Natural killer cell treated with Interleukin-12 subunit alpha and Interleukin-12 subunit beta and Interleukin-15 and Interleukin-18, amount 100 ng/mL, for 72 hours (primary cell): ENCODE data around the gene EFCAB12. TPM values are rescaled to one million over a fixed set of nuclear protein-coding genes. Genes with fewer than 3 reads are reported as not detected.

Experiments used
- ATAC-seq, 2 donors: fragments of 150-1000 bp; cut with Tn5 transposase in 1 of 2; sonication (Bioruptor Pico), chemical (Tn5 transposase) in 1 of 2; 2 replicates each; pipeline ENCODE4 v1.10.0; 2021
- DNase-seq: peaks from one replicate; pipeline ENCODE4 v3.0.0; 2022; ENCODE audit warnings: low spot score
- H3K27ac Mint-ChIP-seq, 2 donors: 1 replicate in 1 of 2; 2 replicates in 1 of 2; pipeline ENCODE4 v1.8.0; 2022; ENCODE audit warnings: mixed read lengths in 2 of 2, mild to moderate bottlenecking in 1 of 2, moderate library complexity in 1 of 2
- H3K27me3 Mint-ChIP-seq, 2 donors: 1 replicate in 1 of 2; 2 replicates in 1 of 2; pipeline ENCODE4 v1.8.0; 2022; ENCODE audit warnings: mixed read lengths in 2 of 2
- H3K36me3 Mint-ChIP-seq: one replicate; pipeline ENCODE4 v1.8.0; 2022; ENCODE audit warnings: mixed read lengths
- H3K4me1 Mint-ChIP-seq, 2 donors: 1 replicate in 1 of 2; 2 replicates in 1 of 2; pipeline ENCODE4 v1.8.0; 2022; ENCODE audit warnings: low read depth in 2 of 2, mixed read lengths in 2 of 2, mild to moderate bottlenecking in 1 of 2
- H3K4me3 Mint-ChIP-seq: one replicate; pipeline ENCODE4 v1.8.0; 2022; ENCODE audit warnings: mixed read lengths
- H3K9me3 Mint-ChIP-seq: 2 replicates; pipeline ENCODE4 v1.8.0; 2022; ENCODE audit warnings: mixed read lengths
- total RNA-seq, 2 donors: library from RNA; stranded (reverse); gene quantifications; one replicate each; pipeline ENCODE4 v1.2.3, GENCODE V29; 2022

The EFCAB12 gene
- total RNA-seq, 2 donors from 2014 or later = 1.0 to 2.3 TPM

DNA sequence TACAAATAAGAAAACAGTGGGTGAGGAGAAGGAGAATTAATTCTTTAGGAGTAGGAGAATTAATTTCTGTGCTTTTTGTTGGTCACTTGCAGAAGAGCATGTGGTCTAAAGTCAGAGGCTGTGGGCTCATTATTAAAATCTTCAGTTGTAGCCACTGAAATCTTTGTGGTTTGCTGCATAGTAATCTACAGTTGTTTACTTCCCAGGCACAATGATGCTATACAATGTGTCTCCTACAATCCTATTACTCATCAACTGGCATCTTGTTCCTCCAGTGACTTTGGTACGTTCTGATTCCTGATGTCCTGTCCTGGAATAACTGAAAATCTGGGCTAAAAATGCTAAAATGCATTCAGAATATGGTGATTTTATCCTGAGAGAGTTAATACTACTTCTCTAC, 32.6 kb upstream of the EFCAB12 start:
- H3K27ac Mint-ChIP-seq = no peak overlapping the region
- H3K36me3 Mint-ChIP-seq = no peaks in the 10 kb centered on the region
- H3K27me3 Mint-ChIP-seq = no peaks in the 10 kb centered on the region
- H3K9me3 Mint-ChIP-seq = no peaks in the 10 kb centered on the region
- H3K4me3 Mint-ChIP-seq = no peak overlapping the region
- no peak for DNase-seq
- H3K4me1 Mint-ChIP-seq = no peaks in the 10 kb centered on the region
- ATAC-seq = no peak

DNA sequence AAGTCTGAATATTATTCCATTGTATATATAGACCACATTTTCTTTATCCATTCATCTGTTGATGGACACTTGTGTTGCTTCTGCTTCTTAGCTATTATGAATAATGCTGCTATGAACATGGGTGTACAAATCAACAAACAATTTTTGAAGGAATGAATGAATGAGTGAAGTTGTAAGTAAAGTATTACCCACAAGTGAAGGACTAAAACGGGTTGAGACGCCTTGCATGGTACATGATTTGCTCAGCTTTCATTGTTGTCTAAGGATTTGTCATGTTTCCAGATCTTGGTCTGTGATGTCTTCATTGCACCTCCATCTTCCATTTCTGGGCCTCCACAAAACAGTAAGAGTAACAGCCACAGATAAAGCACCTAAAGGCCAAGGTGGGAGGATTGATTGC, 32.1 kb upstream of the EFCAB12 start:
- ATAC-seq (no peak), DNase-seq (no peak)
- Mint-ChIP-seq H3K27me3 (no peaks in the 10 kb centered on the region), H3K4me1 (no peaks in the 10 kb centered on the region), H3K36me3 (no peaks in the 10 kb centered on the region), H3K9me3 (no peaks in the 10 kb centered on the region), H3K4me3 (no peak overlapping the region), H3K27ac (no peak overlapping the region)

DNA sequence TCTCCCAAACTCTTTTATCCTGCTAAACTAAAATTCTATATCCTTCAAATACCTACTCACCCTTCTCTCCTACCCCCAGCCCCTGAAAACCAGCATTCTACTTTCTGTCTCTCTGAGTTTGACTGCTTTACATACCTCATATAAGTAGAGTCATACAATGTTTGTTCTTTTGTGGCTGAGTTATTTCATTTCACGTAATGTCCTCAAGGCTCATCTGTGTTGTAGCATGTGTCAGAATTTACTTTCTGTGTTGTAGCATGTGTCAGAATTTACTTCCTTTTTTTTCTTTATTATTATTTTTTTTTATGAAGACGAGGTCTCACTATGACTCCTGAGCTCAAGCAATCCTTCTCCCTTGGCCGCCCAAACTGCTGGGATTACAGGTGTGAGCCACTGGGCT, 31.7 kb upstream of the EFCAB12 start:
- no peaks in the 10 kb centered on the region for H3K36me3 Mint-ChIP-seq

DNA sequence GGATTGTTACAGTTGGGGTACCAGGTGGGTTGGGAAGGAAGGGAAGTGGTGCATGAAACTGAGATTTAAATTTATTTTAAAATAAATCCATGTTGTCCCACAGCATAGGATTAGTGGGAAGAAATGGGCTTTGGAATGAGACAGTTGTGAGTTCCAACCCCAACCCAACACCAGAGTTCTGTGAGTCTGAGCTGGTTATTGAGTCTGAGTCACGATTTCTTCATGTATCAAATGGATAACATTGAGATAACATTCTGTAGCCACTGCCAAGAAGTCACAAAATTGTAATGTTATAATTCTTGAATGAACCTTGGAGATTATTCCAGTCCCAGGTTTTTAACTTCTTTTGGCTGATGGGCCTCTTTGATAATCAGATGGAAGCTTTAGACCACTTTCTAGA, 25.3 kb upstream of the EFCAB12 start:
- H3K36me3 Mint-ChIP-seq = peaks cover 10% of the 10 kb centered on the region
- H3K27ac Mint-ChIP-seq = no peak overlapping the region
- DNase-seq = no peak
- no peak for ATAC-seq
- H3K4me3 Mint-ChIP-seq = no peak overlapping the region
- no peaks in the 10 kb centered on the region for H3K27me3 Mint-ChIP-seq
- no peaks in the 10 kb centered on the region for H3K9me3 Mint-ChIP-seq
- peaks cover 2 to 4% of the 10 kb centered on the region in 2 donors for H3K4me1 Mint-ChIP-seq

More for the DNA sequence above, 31.7 kb upstream of the EFCAB12 start:
- ATAC-seq (no peak), DNase-seq (no peak)
- no peaks in the 10 kb centered on the region for H3K27me3 Mint-ChIP-seq
- no peak overlapping the region for H3K4me3 Mint-ChIP-seq
- H3K9me3 Mint-ChIP-seq = no peaks in the 10 kb centered on the region
- no peaks in the 10 kb centered on the region for H3K4me1 Mint-ChIP-seq
- no peak overlapping the region for H3K27ac Mint-ChIP-seq

DNA sequence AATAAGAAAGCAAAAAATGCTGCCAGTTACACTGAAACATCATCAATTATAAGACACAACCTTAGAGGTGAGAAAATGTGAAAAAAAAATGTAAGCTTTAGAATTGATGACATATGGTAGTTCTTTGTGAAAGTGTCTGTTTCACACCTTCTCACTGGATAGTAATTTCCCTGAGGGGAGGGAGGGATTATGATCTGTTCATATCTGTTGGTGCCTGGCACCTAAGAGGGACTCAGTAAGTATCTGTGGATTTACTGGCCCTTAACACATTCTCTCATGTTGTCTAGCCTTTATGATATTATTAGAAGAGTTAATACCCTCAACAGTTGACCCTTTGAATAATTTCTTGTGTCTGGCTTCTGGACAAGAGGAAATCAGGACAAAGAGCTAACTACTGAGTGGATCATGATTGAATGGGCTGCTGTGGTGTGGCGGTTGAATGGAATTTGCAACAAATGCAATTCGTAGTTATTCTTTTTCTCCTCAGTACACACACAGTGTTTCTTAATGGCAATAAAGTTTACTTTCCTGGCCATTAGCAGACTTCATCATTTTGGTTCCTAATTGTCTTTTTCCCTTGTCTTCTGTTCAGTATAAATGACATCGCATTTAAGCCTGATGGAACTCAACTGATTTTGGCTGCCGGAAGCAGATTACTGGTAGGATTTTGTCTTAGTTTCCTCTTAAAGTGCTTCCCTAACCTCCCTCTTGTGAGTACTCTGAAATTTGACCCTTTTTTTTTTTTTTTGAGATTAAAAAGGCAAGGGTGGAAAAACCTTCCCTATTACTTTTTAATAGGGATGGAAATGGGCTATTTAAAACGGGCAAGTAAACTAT, 21.1 kb upstream of the EFCAB12 start:
- Mint-ChIP-seq H3K9me3 (no peaks in the 10 kb centered on the region), H3K27me3 (no peaks in the 10 kb centered on the region), H3K4me3 (no peak overlapping the region), H3K4me1 (peaks cover 2 to 4% of the 10 kb centered on the region in 2 donors), H3K27ac (no peak overlapping the region), H3K36me3 (peaks cover 10% of the 10 kb centered on the region)
- ATAC-seq (no peak), DNase-seq (no peak)

DNA sequence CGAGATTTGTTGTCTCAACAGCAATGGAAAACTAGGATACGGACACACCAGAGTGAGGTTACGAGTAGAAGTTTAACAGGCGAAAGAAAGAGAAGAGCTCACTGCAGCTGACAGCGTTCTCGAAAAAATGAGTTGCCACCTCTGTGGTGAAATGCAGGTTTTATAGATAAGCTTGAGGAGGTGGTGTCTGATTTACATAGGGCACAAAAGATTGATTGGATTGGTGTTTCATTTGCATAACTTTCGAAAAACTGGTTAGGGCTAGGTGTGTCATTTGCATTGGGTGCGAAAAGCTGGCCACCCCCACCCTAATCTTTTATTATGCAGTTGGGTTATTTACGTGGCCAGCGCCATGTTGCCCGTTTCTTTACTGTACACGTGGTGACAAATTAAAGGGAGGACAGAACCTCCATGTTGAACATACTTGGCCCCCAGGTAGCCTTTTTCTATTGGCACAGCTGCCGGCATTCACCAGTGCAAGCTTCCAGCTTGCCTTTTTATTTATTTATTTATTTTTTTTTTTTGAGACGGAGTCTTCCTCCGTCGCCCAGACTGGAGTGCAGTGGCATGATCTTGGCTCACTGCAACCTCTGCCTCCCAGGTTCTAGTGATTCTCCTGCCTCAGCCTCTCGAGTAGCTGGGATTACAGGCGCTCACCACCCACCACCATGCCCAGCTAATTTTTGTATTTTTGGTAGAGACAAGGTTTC, 19.9 kb upstream of the EFCAB12 start:
- ATAC-seq = no peak
- no peak overlapping the region for H3K4me3 Mint-ChIP-seq
- peaks cover 2 to 11% of the 10 kb centered on the region in 2 donors for H3K4me1 Mint-ChIP-seq
- no peak overlapping the region for H3K27ac Mint-ChIP-seq
- H3K36me3 Mint-ChIP-seq = peaks cover 8% of the 10 kb centered on the region
- no peaks in the 10 kb centered on the region for H3K9me3 Mint-ChIP-seq
- no peaks in the 10 kb centered on the region for H3K27me3 Mint-ChIP-seq
- no peak for DNase-seq

DNA sequence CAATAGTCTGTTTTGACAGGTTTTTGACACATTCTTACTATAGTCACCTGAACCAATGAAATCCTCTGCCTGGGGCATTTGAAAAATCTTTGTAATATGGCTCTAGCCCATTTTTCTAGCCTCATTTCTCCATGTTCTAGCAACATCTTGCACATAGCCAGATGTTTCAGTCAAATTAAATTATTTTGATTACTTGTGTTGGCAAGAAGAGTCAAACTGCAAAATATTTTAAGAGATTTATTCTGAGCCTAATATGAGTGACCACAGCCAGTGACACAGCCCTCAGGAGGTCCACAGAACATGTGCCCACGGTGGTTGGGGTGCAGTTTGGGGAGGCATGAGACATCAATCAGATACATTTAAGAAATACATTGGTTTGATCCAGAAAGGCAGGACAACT, 18.5 kb upstream of the EFCAB12 start:
- ATAC-seq (no peak), DNase-seq (no peak)
- Mint-ChIP-seq H3K36me3 (peaks cover 1% of the 10 kb centered on the region), H3K9me3 (no peaks in the 10 kb centered on the region), H3K4me3 (no peak overlapping the region), H3K27me3 (no peaks in the 10 kb centered on the region), H3K4me1 (peaks cover 2 to 19% of the 10 kb centered on the region in 2 donors), H3K27ac (no peak overlapping the region)

DNA sequence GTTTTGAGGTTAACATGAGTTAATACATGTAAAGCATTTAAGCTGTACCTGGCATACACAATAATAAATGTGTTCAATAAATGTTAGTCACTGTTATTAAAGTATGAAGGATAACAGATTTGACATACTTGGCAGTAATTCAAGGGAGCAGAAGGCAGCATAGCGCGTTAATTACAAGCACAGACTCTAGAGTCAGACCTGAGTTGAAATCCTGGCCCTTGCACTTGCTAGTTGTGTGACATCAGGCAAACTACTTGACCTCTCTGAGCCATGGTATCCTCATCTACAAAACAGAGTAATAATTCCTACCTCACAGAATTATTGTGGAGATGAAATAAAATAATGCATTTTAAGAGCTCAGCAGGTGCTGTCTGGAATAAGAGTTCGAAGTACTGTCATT, 17.0 kb upstream of the EFCAB12 start:
- no peaks in the 10 kb centered on the region for H3K27me3 Mint-ChIP-seq
- no peaks in the 10 kb centered on the region for H3K9me3 Mint-ChIP-seq
- no peak overlapping the region for H3K27ac Mint-ChIP-seq
- H3K36me3 Mint-ChIP-seq = no peaks in the 10 kb centered on the region
- peaks cover 12 to 31% of the 10 kb centered on the region in 2 donors for H3K4me1 Mint-ChIP-seq
- ATAC-seq (no peak), DNase-seq (no peak)
- H3K4me3 Mint-ChIP-seq = no peak overlapping the region

DNA sequence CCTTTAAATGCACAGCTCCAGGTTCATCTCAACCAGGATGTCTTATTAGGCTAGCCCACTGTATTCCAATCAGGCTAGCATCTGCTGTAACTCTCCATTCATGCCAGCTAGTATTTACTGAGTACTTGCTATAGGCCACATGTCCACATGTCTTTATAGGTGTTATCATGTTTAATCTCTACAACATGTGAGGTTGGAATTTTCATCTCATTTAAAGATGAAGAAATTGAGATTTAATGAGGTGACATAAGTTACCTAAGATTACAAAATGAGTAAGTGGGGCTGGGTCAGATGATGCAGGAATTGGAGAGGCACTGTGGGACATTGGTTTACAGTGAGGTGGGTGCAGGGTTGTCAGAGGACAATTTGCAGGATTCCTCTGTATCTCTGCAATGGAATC, 14.5 kb upstream of the EFCAB12 start:
- H3K4me1 Mint-ChIP-seq = peaks cover 18 to 40% of the 10 kb centered on the region in 2 donors

DNA sequence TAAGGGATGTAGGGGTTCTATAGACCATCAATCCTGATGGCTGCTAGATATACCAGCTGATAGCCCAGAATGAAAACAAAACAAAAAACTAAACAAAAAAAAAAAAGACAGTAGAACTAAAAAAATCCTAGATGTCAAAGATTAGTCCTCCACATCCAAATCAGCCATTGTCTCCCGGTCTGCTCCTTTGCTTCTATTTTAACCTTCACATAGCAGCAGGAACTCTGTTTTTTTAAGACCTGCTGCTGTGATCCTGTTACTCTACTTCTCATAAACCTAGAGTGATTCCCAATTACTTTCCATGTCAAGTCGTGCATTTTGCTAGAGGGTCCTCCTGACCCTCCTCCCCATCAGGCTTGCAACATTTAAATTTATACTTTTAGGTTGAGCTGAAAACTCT, 14.1 kb upstream of the EFCAB12 start:
- Mint-ChIP-seq H3K36me3 (peaks cover 10% of the 10 kb centered on the region), H3K27me3 (no peaks in the 10 kb centered on the region), H3K4me3 (peak overlapping the region; percentile 14), H3K9me3 (no peaks in the 10 kb centered on the region), H3K27ac (peak overlapping the region; percentile 13 to 40), H3K4me1 (peaks cover 23 to 44% of the 10 kb centered on the region in 2 donors)
- DNase-seq (no peak), ATAC-seq (no peak)

More for the DNA sequence above, 14.5 kb upstream of the EFCAB12 start:
- no peaks in the 10 kb centered on the region for H3K9me3 Mint-ChIP-seq
- ATAC-seq (no peak), DNase-seq (no peak)
- H3K27ac Mint-ChIP-seq = peak overlapping the region; percentile 13 to 40
- peaks cover 6% of the 10 kb centered on the region for H3K36me3 Mint-ChIP-seq
- H3K4me3 Mint-ChIP-seq = peak overlapping the region; percentile 14
- H3K27me3 Mint-ChIP-seq = no peaks in the 10 kb centered on the region

DNA sequence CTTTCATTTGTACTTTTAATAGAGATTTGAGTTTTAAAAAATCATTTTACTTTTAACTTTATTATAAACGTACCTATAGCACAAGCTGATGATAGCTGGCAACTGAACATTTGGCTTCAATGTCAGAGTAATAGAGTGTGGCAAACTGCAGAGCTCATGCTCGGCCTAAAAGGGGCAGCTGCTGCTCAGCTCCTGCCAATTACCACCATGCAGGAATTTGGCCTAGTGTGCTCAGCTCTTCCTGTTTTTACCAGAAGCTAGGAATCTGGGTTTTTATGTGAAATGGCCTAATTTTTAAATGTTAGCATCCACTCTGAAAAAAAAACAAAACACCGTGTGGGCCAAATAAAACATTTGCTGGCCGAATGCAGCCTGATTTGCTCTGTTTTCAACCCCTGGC, 13.3 kb upstream of the EFCAB12 start:
- Mint-ChIP-seq H3K4me1 (peaks cover 26 to 48% of the 10 kb centered on the region in 2 donors), H3K9me3 (no peaks in the 10 kb centered on the region), H3K4me3 (peak overlapping the region; percentile 90), H3K27ac (peak overlapping the region; percentile 84 to 87), H3K36me3 (peaks cover 13% of the 10 kb centered on the region), H3K27me3 (no peaks in the 10 kb centered on the region)
- no peak for ATAC-seq
- no peak for DNase-seq

DNA sequence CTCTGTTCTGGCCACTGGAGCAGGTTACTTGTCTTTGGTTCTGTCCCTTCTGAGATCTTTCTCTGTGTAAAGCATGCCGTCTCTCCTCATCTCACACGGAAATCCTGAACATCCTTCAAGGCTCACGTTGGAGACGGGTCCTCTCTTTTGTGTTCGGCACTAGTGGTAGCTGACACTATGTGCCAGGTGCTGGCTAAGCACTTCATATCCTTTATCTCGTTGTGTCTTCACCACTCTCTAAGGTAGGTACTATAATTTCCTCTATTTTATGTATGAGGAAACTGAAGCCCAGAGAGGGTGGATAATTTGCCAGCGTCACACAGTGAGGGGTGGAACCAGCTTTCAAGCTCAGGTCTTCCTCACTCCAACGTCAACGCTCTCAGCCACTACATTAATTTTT, 12.8 kb upstream of the EFCAB12 start:
- Mint-ChIP-seq H3K27ac (peak overlapping the region; percentile 84 to 87), H3K4me3 (peak overlapping the region; percentile 90), H3K9me3 (no peaks in the 10 kb centered on the region), H3K36me3 (peaks cover 19% of the 10 kb centered on the region), H3K4me1 (peaks cover 31 to 54% of the 10 kb centered on the region in 2 donors), H3K27me3 (no peaks in the 10 kb centered on the region)
- DNase-seq = no peak
- ATAC-seq = no peak

DNA sequence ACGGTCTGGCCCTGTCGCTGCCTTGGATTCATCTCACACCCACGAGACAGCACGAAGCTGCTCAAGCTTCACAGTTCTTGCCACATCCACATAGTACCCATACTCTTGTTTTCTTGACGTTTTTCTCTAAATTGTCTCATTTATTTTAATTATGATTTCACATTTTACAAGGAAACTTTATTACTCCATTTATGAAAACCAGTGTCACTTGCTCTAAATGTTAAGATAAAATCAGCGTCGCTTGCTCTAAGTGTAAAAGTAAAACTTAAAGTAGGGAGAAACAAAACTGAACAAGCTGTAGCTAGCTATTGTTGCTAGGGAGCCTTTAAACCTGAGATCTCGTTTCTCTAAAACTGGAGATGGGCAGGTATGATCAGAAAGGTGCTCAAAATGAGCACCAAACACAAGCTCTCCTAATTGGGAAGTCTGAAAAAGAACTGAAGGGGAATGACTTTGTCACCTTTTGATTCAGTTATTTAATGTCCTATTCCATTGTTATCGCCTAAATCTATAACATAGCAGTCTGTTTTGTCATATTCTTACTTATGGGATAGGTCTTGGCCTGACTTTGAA, 12.3 kb upstream of the EFCAB12 start:
- H3K4me1 Mint-ChIP-seq = peaks cover 34 to 59% of the 10 kb centered on the region in 2 donors
- H3K9me3 Mint-ChIP-seq = no peaks in the 10 kb centered on the region
- ATAC-seq = peak in 1 of 2 donors; percentile 66
- no peak for DNase-seq
- peak overlapping the region; percentile 84 to 87 for H3K27ac Mint-ChIP-seq
- H3K27me3 Mint-ChIP-seq = no peaks in the 10 kb centered on the region
- peaks cover 22% of the 10 kb centered on the region for H3K36me3 Mint-ChIP-seq
- peak overlapping the region; percentile 90 for H3K4me3 Mint-ChIP-seq
